GM21737 (cell line): Measurements from ENCODE around the gene RAD54L.
"Not testable (repeated sequence)": the region's sequence is repeated elsewhere in the genome, so short reads cannot be mapped to it uniquely, and the experiment has no call there.

ENCODE experiments used
- ATAC-seq: cut with Tn5 transposase; IDR thresholded peaks from one replicate; pipeline ENCODE4 v1.9.1; 2021; ENCODE audit warnings: mild to moderate bottlenecking, moderate library complexity; ENCODE audit not compliant: unreplicated experiment

Gene RAD54L

DNA sequence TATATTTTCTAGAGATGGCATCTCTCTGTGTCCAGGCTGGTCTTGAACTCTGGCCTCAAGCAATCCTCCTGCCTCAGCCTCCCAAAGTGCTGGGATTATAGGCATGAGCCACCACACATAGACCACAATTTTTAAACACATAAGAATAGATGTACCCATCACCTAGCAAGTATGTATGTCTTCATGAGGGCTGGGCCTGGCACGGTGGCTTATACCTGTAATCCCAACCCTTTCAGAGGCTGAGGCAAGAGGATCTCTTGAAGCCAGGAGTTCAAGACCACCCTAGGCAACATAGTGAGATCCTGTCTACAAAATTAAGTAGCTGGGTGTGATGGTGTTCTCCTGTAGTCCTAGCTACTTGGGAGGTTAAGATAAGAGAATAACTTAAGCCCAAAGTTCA lies 69.8 kb downstream of the RAD54L start:
- ATAC-seq: no peak

GRCh38 chr1:46319301-46319700 lies 71.7 kb downstream of the RAD54L start:
- ATAC-seq: not testable (repeated sequence)

GRCh38 chr1:46319960-46320914 lies 72.7 kb downstream of the RAD54L start:
- ATAC-seq: not testable (repeated sequence)

DNA sequence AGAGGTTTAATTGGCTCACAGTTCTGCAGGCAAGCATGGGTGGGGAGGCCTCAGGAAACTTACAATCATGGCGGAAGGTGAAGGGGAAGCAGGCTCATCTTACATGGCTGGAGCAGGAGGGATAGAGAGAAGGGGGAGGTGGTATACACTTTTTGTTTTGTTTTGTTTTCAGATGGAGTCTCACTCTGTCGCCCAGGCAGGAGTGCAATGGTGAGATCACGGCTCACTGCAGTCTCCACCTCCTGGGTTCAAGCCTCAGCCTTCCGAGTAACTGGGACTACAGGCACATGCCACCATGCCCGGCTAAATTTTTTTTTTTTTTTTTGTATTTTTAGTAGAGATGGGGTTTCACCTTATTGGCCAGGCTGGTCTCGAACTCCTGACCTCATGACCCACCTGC lies 74.6 kb downstream of the RAD54L start:
- not testable (repeated sequence) for ATAC-seq

- not testable (repeated sequence) for ATAC-seq
Observed at GRCh38 chr1:46325285-46326076, 77.9 kb downstream of the RAD54L start.
